Astrocyte (in vitro differentiated cells and primary cell): ENCODE measurements around the gene ZNF740. TPM values are rescaled to one million over a fixed set of nuclear protein-coding genes. Genes with fewer than 3 reads are reported as not detected.

Experiments
- DNase-seq: peaks from one replicate; pipeline ENCODE4 v3.0.0-alpha.2; 2010; ENCODE audit warnings: low read depth
- FAIRE-seq: peaks from 2 replicates; lab custom pipeline; 2011; peaks lifted over from hg19 to GRCh38; lab: Jason Lieb, UNC
- H2AFZ ChIP-seq: 2 replicates; pipeline ENCODE4 v1.6.0; 2012; ENCODE audit warnings: low read depth, low read length, inconsistent platforms
- H3K27ac ChIP-seq: 2 replicates; pipeline ENCODE4 v1.5.1; 2011; ENCODE audit warnings: low read depth, low read length, inconsistent platforms
- H3K27me3 ChIP-seq: 2 replicates; pipeline ENCODE4 v1.6.0; 2011; ENCODE audit warnings: low read length, inconsistent platforms; ENCODE audit not compliant: insufficient read depth
- H3K36me3 ChIP-seq: 2 replicates; pipeline ENCODE4 v1.5.1; 2011; ENCODE audit warnings: low read length, inconsistent platforms; ENCODE audit not compliant: insufficient read depth
- H3K4me1 ChIP-seq: 2 replicates; pipeline ENCODE4 v1.5.1; 2011; ENCODE audit warnings: low read length, inconsistent platforms; ENCODE audit not compliant: insufficient read depth
- H3K4me2 ChIP-seq: 2 replicates; pipeline ENCODE4 v1.6.0; 2012; ENCODE audit warnings: low read length, inconsistent platforms
- H3K4me3 ChIP-seq: 2 replicates; pipeline ENCODE4 v1.5.1; 2011; ENCODE audit warnings: low read depth, mild to moderate bottlenecking, low read length, inconsistent platforms; ENCODE audit not compliant: insufficient read depth
- H3K79me2 ChIP-seq: 2 replicates; pipeline ENCODE4 v1.6.0; 2012; ENCODE audit warnings: mild to moderate bottlenecking, low read length, inconsistent platforms; ENCODE audit not compliant: insufficient read depth
- H3K9ac ChIP-seq: 2 replicates; pipeline ENCODE4 v1.6.0; 2012; ENCODE audit warnings: mild to moderate bottlenecking, low read length, inconsistent platforms
- H3K9me3 ChIP-seq: 2 replicates; pipeline ENCODE4 v1.5.1; 2012; ENCODE audit warnings: low read depth, mild to moderate bottlenecking, low read length, inconsistent platforms; ENCODE audit not compliant: insufficient read depth
- H4K20me1 ChIP-seq: 2 replicates; pipeline ENCODE4 v1.6.0; 2012; ENCODE audit warnings: low read length, inconsistent platforms; ENCODE audit not compliant: insufficient read depth
- H3K27ac Mint-ChIP-seq: one replicate; pipeline ENCODE4 v1.8.0; 2021; ENCODE audit warnings: mild to moderate bottlenecking, mixed read lengths; ENCODE audit not compliant: unreplicated experiment
- H3K27me3 Mint-ChIP-seq: one replicate; pipeline ENCODE4 v1.8.0; 2021; ENCODE audit warnings: low read depth, mixed read lengths; ENCODE audit not compliant: unreplicated experiment
- H3K36me3 Mint-ChIP-seq: one replicate; pipeline ENCODE4 v1.8.0; 2021; ENCODE audit warnings: low read depth, mixed read lengths; ENCODE audit not compliant: unreplicated experiment
- H3K4me1 Mint-ChIP-seq: one replicate; pipeline ENCODE4 v1.8.0; 2021; ENCODE audit warnings: low read depth, mixed read lengths; ENCODE audit not compliant: unreplicated experiment
- H3K4me3 Mint-ChIP-seq: one replicate; pipeline ENCODE4 v1.8.0; 2021; ENCODE audit warnings: mild to moderate bottlenecking, moderate library complexity, mixed read lengths; ENCODE audit not compliant: unreplicated experiment
- H3K9me3 Mint-ChIP-seq: one replicate; pipeline ENCODE4 v1.8.0; 2021; ENCODE audit warnings: mild to moderate bottlenecking, mixed read lengths; ENCODE audit not compliant: unreplicated experiment
- CTCF ChIP-seq: IDR thresholded peaks from 2 replicates; pipeline ENCODE4 v1.5.1; 2011; ENCODE audit warnings: low read depth, mild to moderate bottlenecking, inconsistent platforms, low read length, moderate library complexity; ENCODE audit not compliant: insufficient read depth
- EZH2 ChIP-seq: IDR thresholded peaks from 2 replicates; pipeline ENCODE4 v1.6.1; 2012; ENCODE audit warnings: mild to moderate bottlenecking, low read length, inconsistent platforms; ENCODE audit not compliant: insufficient read depth
- total RNA-seq: library from RNA; stranded (reverse); gene quantifications from 2 replicates; pipeline ENCODE4 v1.2.1, GENCODE V29; 2021

Gene ZNF740
- total RNA-seq, 1 donor from 2014 or later, result 31.0 TPM

GRCh38 chr12:53232646-53233461, 52.3 kb downstream of the ZNF740 start:
- Histone ChIP-seq H3K79me2 (no peaks in the 10 kb centered on the region), H3K4me3 (no peak overlapping the region), H3K9ac (peak overlapping the region; percentile 13), H4K20me1 (no peaks in the 10 kb centered on the region), H3K27me3 (peaks cover 16% of the 10 kb centered on the region), H3K36me3 (no peaks in the 10 kb centered on the region), H3K4me2 (peak overlapping the region; percentile 80), H3K27ac (no peak overlapping the region), H3K9me3 (no peaks in the 10 kb centered on the region), H3K4me1 (peaks cover 24% of the 10 kb centered on the region), H2AFZ (peak overlapping the region; percentile 67)
- Mint-ChIP-seq H3K9me3 (no peaks in the 10 kb centered on the region), H3K27ac (peak overlapping the region; percentile 27), H3K36me3 (peaks cover 3% of the 10 kb centered on the region), H3K4me1 (peaks cover 21% of the 10 kb centered on the region), H3K4me3 (peak overlapping the region; percentile 79), H3K27me3 (peaks cover 13% of the 10 kb centered on the region)
- FAIRE-seq, result no peak
- TF ChIP-seq EZH2, result no peak
- no peak for TF ChIP-seq CTCF
- DNase-seq, result no peak

DNA sequence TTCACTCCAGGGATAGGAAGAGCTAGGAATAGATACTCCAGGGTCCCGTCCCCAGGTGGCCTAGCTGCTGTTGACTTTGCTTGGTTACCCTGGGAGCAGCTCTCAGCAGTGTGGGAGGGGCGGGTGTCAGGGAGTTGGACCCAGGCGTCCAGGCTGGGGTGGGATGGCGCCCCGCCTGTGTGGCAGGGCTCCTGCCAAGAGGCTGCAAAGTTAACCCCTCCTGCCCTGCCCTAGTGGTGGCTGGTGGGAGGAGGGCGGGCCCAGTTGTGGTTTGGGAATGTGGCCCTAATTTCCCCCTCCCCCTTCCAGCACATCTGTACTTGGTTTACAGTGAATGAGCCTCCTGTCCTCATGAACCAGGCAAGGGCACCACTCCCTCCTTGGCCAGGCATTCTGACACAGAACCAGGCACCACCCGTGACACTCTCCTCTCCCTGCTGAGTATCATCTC, 53.2 kb downstream of the ZNF740 start:
- no peak overlapping the region for H3K4me3 ChIP-seq
- Mint-ChIP-seq H3K9me3 (no peaks in the 10 kb centered on the region), H3K4me1 (peaks cover 21% of the 10 kb centered on the region), H3K27ac (no peak overlapping the region), H3K27me3 (peaks cover 13% of the 10 kb centered on the region), H3K36me3 (peaks cover 3% of the 10 kb centered on the region), H3K4me3 (peak overlapping the region; percentile 66)
- no peak overlapping the region for H3K27ac ChIP-seq
- no peaks in the 10 kb centered on the region for H3K79me2 ChIP-seq
- no peaks in the 10 kb centered on the region for H3K36me3 ChIP-seq
- H3K9me3 ChIP-seq, result no peaks in the 10 kb centered on the region
- H3K4me1 ChIP-seq, result peaks cover 24% of the 10 kb centered on the region
- H3K27me3 ChIP-seq, result peaks cover 16% of the 10 kb centered on the region
- peak overlapping the region; percentile 50 for H2AFZ ChIP-seq
- no peak overlapping the region for H3K9ac ChIP-seq
- H3K4me2 ChIP-seq, result peak overlapping the region; percentile 32
- no peaks in the 10 kb centered on the region for H4K20me1 ChIP-seq
- DNase-seq (no peak), FAIRE-seq (no peak)
- no peak for TF ChIP-seq EZH2
- TF ChIP-seq CTCF, result no peak
